ENCODE measurements around the gene HIBCH. TPM values are rescaled to one million over a fixed set of nuclear protein-coding genes. Genes with fewer than 3 reads are reported as not detected.

Gene HIBCH
- total and polyA plus RNA-seq, 7 donors: 17.3 to 39.0 (median 22.3) TPM

GRCh38 chr2:190334479-190335224 is 15.0 kb upstream of the HIBCH start:
- H3K27ac ChIP-seq: peak overlapping the region; percentile 6
- no peak for TF ChIP-seq CTCF (IDR thresholded peaks at IDR 0.05)
- ATAC-seq: peak in 1 of 4 donors; percentile 44
- H3K9me3 ChIP-seq: no peaks in the 10 kb centered on the region
- no peaks in the 10 kb centered on the region for H3K36me3 ChIP-seq (ENCODE audit: insufficient read depth in 1 of 2, low read depth in 1 of 2)
- H3K27me3 ChIP-seq (ENCODE audit: insufficient read depth in 3 of 3, low read length in 2 of 3): peaks cover 0 to 3% (median 0%) of the 10 kb centered on the region in 3 donors
- WGBS, 3 donors: 60 to 64% (median 61%) methylated on average over 8 of the region's 8 CpGs
- no peak overlapping the region for H3K4me3 ChIP-seq
- DNase-seq: no peak
- H3K4me1 ChIP-seq: peaks cover 4% of the 10 kb centered on the region
- intact Hi-C loops (cut with DNase I): no loop called here

GRCh38 chr2:190333928-190334327 is 14.3 kb upstream of the HIBCH start:
- Histone ChIP-seq H3K9me3 (no peaks in the 10 kb centered on the region), H3K27me3 (ENCODE audit: insufficient read depth in 3 of 3, low read length in 2 of 3) (peaks cover 0 to 3% (median 0%) of the 10 kb centered on the region in 3 donors), H3K36me3 (ENCODE audit: insufficient read depth in 1 of 2, low read depth in 1 of 2) (no peaks in the 10 kb centered on the region), H3K4me3 (no peak overlapping the region), H3K4me1 (peaks cover 4% of the 10 kb centered on the region), H3K27ac (no peak overlapping the region)
- WGBS, 3 donors: 92 to 96% (median 94%) methylated on average over 2 of the region's 2 CpGs
- no peak for ATAC-seq
- DNase-seq: no peak
- no peak for TF ChIP-seq CTCF (IDR thresholded peaks at IDR 0.05)
- intact Hi-C loops (cut with DNase I): no loop called here

- 66 to 72% (median 70%) methylated on average over 8 of the region's 8 CpGs for WGBS, 3 donors
These were observed 13.8 kb upstream of the HIBCH start for GRCh38 chr2:190333395-190333794.

GRCh38 chr2:190328573-190329147 is 9.0 kb upstream of the HIBCH start:
- DNase-seq (no peak), ATAC-seq (no peak)
- Histone ChIP-seq H3K4me1 (no peaks in the 10 kb centered on the region), H3K4me3 (no peak overlapping the region), H3K27me3 (ENCODE audit: insufficient read depth in 3 of 3, low read length in 2 of 3) (peaks cover 0 to 3% (median 0%) of the 10 kb centered on the region in 3 donors), H3K9me3 (no peaks in the 10 kb centered on the region), H3K36me3 (ENCODE audit: insufficient read depth in 1 of 2, low read depth in 1 of 2) (no peaks in the 10 kb centered on the region), H3K27ac (no peak overlapping the region)
- WGBS, 3 donors: 93 to 97% (median 95%) methylated on average over 3 of the region's 3 CpGs
- intact Hi-C loops (cut with DNase I): no loop called here
- no peak for TF ChIP-seq CTCF (IDR thresholded peaks at IDR 0.05)

More at GRCh38 chr2:190333395-190333794, 13.8 kb upstream of the HIBCH start:
- no peak for TF ChIP-seq CTCF (IDR thresholded peaks at IDR 0.05)
- no peak overlapping the region for H3K4me3 ChIP-seq
- intact Hi-C loops (cut with DNase I): no loop called here
- peaks cover 0 to 3% (median 0%) of the 10 kb centered on the region in 3 donors for H3K27me3 ChIP-seq (ENCODE audit: insufficient read depth in 3 of 3, low read length in 2 of 3)
- peaks cover 4% of the 10 kb centered on the region for H3K4me1 ChIP-seq
- H3K27ac ChIP-seq: no peak overlapping the region
- no peaks in the 10 kb centered on the region for H3K9me3 ChIP-seq
- H3K36me3 ChIP-seq (ENCODE audit: insufficient read depth in 1 of 2, low read depth in 1 of 2): no peaks in the 10 kb centered on the region
- no peak for ATAC-seq
- DNase-seq: no peak
